Astrocyte of the spinal cord (primary cell): ENCODE results near the gene ASB18.

Experiments
- DNase-seq: peaks from one replicate; pipeline ENCODE4 v3.0.0; 2011; ENCODE audit warnings: low read depth, low spot score
- H3K4me3 ChIP-seq: 2 replicates; pipeline ENCODE4 v1.5.1; 2011; ENCODE audit warnings: low read depth, mild to moderate bottlenecking, low read length, moderate library complexity
- CTCF ChIP-seq: IDR thresholded peaks from 2 replicates; pipeline ENCODE4 v1.5.1; 2012; ENCODE audit warnings: low read depth, mild to moderate bottlenecking, low read length, inconsistent platforms
- in situ Hi-C: cut with HindIII; loops from 2 replicates; pipeline ENCODE4 v1.10.0; 2017; ENCODE audit warnings: low sequenced_read_pairs

Gene ASB18

GRCh38 chr2:236178890-236179235, 85.3 kb downstream of the ASB18 start:
- TF ChIP-seq CTCF, result no peak
- H3K4me3 ChIP-seq, result peak overlapping the region; percentile 43
- no peak for DNase-seq
- in situ Hi-C loops, result no loop called here

DNA sequence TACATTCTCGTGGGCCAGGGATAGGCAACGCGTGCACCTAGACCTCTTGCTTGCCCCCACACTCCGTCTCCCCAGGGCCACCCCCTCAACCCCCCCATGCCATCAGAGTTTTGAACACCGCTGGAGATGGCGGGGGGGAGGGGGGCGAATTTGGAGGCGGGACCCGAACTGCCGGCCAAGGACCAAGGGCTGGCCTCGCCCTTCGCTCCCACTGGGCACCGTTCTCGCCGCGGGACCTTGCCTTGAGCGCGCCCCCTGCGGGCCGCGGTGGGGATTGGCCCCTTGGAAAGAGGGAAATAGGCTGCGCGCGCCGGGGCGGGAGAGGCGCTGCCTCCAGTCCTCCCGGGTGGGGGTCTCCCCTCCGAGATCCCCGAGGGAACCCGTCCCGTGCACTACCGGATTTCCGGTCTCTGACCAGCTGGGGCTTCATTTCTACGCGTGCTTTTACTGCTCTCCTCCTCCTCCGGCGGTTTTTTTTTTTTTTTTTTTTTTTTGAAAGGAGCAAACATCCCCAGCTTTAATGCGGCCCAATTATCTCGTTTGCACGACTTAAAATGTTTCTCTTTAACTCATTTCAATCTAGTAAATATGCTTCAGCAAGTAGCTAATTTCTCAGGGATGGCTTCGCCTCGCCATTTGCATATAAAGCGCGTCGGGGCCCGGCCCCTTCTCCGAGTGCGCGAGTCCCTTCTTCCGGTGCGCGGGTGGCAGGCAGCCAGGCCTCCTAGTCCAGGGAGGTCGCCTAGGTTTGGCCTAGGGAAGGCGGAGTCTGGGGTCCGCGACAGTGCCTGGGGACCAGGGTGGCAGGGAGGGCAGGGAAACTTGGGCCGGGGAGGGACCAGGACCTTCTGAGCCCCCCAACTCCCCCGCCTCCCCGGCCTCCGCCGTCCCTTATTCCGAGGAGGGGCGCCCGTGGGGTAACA, 86.0 kb downstream of the ASB18 start:
- in situ Hi-C loops, result no loop called here
- peak; percentile 53 for DNase-seq
- H3K4me3 ChIP-seq, result peak overlapping the region; percentile 43
- TF ChIP-seq CTCF, result peak; percentile 91

- H3K4me3 ChIP-seq, result no peak overlapping the region
- peak; percentile 49 for TF ChIP-seq CTCF
- DNase-seq, result no peak
- in situ Hi-C loops, result no loop called here
These were observed 86.6 kb downstream of the ASB18 start for GRCh38 chr2:236177604-236177966.

DNA sequence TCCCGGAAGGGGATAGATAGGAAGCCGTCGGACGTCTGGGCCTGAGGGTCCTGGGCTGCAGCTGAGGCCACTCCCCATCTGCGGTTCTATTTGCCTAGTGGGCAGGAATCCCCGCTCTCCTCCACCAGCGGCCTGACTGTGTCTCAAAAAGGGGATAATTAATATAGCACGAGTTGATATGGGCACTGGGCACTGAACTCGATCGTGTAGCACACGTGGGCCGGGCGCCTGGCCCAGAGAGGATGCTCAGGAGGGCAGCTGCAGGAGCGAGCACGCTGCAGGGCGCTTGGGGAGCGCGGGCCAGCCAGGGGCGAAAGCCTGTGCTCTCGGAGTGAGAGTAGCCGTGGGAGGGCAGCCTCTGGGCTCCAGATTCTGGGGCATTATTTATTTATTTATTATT, 87.3 kb downstream of the ASB18 start:
- TF ChIP-seq CTCF, result no peak
- no peak overlapping the region for H3K4me3 ChIP-seq
- in situ Hi-C loops, result no loop called here
- DNase-seq, result no peak

DNA sequence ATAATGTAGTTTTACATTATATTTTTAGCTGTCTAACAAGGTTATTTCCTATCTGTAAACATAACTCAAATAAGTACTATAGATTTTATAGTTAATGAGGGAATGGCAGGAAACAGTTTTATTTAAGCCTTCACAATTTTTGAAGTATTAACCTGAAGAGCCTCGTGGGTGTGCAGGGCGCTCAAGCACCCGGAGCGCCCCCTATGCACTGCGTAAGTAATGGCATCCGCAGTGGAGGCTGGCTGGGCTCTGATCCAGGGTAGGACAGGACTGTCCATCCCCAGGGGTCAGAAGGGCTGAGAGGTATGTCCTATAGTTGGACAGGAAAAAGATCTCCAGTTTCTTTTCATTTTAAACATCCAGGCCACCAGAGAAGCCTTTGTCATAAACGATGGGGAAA, 87.8 kb downstream of the ASB18 start:
- in situ Hi-C loops, result no loop called here
- no peak for DNase-seq
- TF ChIP-seq CTCF, result peak; percentile 69
- no peak overlapping the region for H3K4me3 ChIP-seq

- H3K4me3 ChIP-seq, result no peak overlapping the region
- no peak for DNase-seq
- TF ChIP-seq CTCF, result no peak
- in situ Hi-C loops, result no loop called here
These were observed 88.6 kb downstream of the ASB18 start for GRCh38 chr2:236175548-236176150.
